ENCODE measurements around the gene TECTA. TPM values are rescaled to one million over a fixed set of nuclear protein-coding genes. Genes with fewer than 3 reads are reported as not detected.

TECTA gene
- total RNA-seq, 4 donors from 2014 or later = under 0.01 to 2.8 (median 1.1) TPM; not detected in 1

DNA sequence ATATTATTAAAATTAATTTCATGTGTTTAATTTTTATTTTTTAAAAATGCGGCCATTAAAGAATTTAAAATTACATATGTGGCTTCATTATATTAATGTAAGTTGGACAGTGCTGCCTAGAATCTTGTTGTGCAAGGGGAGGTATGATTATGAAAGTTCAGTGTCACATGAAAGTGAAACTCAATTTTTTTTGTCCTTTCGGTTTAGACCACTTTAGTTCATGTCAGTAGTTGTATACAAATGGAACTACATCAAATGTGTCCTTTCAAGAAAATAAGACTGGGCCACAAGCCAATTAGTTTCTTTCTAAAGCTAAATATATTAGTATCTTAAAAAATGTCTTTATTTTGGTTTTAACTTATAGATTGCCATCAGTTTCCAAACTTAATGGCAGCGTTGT is 41.4 kb upstream of the TECTA start:
- no peaks in the 10 kb centered on the region for H3K36me3 ChIP-seq
- H3K4me3 ChIP-seq = no peak overlapping the region
- no peak overlapping the region for H3K27ac ChIP-seq
- DNase-seq = no peak
- no peaks in the 10 kb centered on the region for H3K4me1 ChIP-seq
- no peaks in the 10 kb centered on the region for H3K27me3 ChIP-seq
- intact Hi-C loops (cut with DNase I; ENCODE audit: low total_unique reads) = no loop called here
- TF ChIP-seq POLR2A (IDR thresholded peaks at IDR 0.05) = no peak
- no peak for TF ChIP-seq CTCF (IDR thresholded peaks at IDR 0.05)
- H3K9me3 ChIP-seq = no peaks in the 10 kb centered on the region

- no peak overlapping the region for H3K27ac ChIP-seq
- H3K27me3 ChIP-seq = no peaks in the 10 kb centered on the region
- H3K36me3 ChIP-seq = no peaks in the 10 kb centered on the region
- no peak for DNase-seq
- TF ChIP-seq POLR2A (IDR thresholded peaks at IDR 0.05) (no peak), CTCF (IDR thresholded peaks at IDR 0.05) (peak in 1 of 4 experiments; percentile 19)
- H3K9me3 ChIP-seq = no peaks in the 10 kb centered on the region
- H3K4me3 ChIP-seq = no peak overlapping the region
- no peaks in the 10 kb centered on the region for H3K4me1 ChIP-seq
- intact Hi-C loops (cut with DNase I; ENCODE audit: low total_unique reads) = no loop called here
Observed at GRCh38 chr11:121063728-121064127, 37.3 kb upstream of the TECTA start.

- no peaks in the 10 kb centered on the region for H3K27me3 ChIP-seq
- no peaks in the 10 kb centered on the region for H3K36me3 ChIP-seq
- DNase-seq = no peak
- no peak overlapping the region for H3K4me3 ChIP-seq
- H3K27ac ChIP-seq = no peak overlapping the region
- no peaks in the 10 kb centered on the region for H3K4me1 ChIP-seq
- TF ChIP-seq CTCF (IDR thresholded peaks at IDR 0.05) = no peak
- TF ChIP-seq POLR2A (IDR thresholded peaks at IDR 0.05) = no peak
- H3K9me3 ChIP-seq = no peaks in the 10 kb centered on the region
- intact Hi-C loops (cut with DNase I; ENCODE audit: low total_unique reads) = no loop called here
Observed at GRCh38 chr11:121066623-121067022, 34.4 kb upstream of the TECTA start.

DNA sequence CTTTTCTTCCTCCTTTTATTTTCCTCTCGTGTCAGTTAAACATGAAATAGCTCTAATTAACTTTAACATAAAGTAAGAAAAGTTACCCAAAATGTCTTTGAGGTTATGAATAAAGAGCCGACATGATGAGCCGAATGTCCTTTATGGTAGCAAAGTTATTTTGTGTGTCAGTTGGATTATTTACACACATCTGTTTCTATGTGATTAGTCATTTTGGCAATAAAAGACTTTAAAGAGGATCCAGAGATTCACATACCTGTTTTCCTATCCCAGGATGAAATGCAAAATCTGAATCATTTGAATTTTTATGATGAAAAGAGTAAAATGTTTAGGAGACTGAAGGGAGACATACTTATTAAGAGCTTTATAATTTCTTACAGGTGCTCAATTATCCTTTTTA is 34.0 kb upstream of the TECTA start:
- H3K4me3 ChIP-seq = no peak overlapping the region
- intact Hi-C loops (cut with DNase I; ENCODE audit: low total_unique reads) = no loop called here
- TF ChIP-seq POLR2A (IDR thresholded peaks at IDR 0.05) (no peak), CTCF (IDR thresholded peaks at IDR 0.05) (no peak)
- no peaks in the 10 kb centered on the region for H3K4me1 ChIP-seq
- no peak overlapping the region for H3K27ac ChIP-seq
- H3K27me3 ChIP-seq = no peaks in the 10 kb centered on the region
- DNase-seq = no peak
- H3K36me3 ChIP-seq = no peaks in the 10 kb centered on the region
- no peaks in the 10 kb centered on the region for H3K9me3 ChIP-seq

GRCh38 chr11:121067453-121067852 is 33.6 kb upstream of the TECTA start:
- Histone ChIP-seq H3K27ac (no peak overlapping the region), H3K27me3 (no peaks in the 10 kb centered on the region), H3K4me1 (no peaks in the 10 kb centered on the region), H3K4me3 (no peak overlapping the region), H3K36me3 (no peaks in the 10 kb centered on the region), H3K9me3 (no peaks in the 10 kb centered on the region)
- DNase-seq = no peak
- intact Hi-C loops (cut with DNase I; ENCODE audit: low total_unique reads) = no loop called here
- TF ChIP-seq CTCF (IDR thresholded peaks at IDR 0.05) (no peak), POLR2A (IDR thresholded peaks at IDR 0.05) (no peak)
